HG03108 (cell line): Measurements from ENCODE around the gene BOD1L1.
A peak's percentile ranks its signal among the peaks of the same experiment; 100 is the strongest.

Experiments
- ATAC-seq: cut with Tn5 transposase; IDR thresholded peaks from one replicate; pipeline ENCODE4 v1.9.1; 2021; ENCODE audit warnings: moderate library complexity; ENCODE audit not compliant: unreplicated experiment

The BOD1L1 gene

DNA sequence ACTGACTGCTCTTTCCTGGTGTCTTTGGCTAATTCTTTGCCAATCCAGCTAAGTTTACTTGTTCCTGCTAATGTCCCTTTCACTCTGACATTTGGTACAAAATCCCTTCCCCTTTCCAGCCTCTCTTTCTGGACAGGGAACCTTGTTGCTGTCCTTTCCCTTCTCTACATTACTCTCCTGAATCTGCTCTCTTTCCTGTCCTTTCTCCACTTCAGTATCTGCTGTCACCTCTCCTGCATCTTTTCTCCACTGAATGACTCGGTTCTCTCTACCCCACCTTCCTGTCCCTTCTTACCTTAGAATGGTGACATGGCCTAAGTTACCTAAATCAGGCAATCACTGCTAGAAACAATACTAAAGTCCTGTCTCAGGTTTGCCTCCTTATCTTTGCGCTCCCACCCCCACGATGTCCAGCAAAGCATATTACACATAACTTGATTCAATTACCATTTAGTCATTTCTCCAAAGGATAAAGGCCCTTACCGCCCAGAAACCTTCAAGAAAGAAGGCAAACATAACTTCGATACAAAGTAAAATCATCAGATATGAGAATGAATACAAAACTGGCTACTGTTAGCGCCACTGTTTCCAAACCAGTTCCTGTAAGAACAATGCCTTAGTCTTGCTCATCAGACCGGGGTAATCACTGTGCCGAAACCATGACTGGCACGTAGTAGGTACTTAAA is 890 bp downstream of the BOD1L1 start:
- ATAC-seq, result no peak

- no peak for ATAC-seq
Measured at GRCh38 chr4:13618212-13618806, 9.2 kb downstream of the BOD1L1 start.

DNA sequence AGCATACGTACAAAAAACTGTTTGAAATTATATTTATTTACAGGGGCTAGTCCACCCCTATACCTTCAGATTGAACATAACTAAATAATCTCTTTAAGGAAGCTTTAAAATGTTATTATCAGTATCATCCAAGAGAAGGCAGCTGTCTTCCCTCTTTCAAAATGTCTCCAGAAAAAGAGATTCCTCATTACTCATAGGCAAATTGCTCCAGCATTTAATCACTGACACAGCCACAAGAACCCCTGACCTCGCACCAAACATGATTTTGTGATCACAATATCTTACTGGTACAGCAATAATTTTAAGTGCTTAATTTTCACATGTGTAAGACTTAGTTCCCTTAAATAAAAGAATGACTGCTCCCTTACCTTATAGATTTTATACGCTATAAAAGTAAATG is 9.7 kb downstream of the BOD1L1 start:
- no peak for ATAC-seq

DNA sequence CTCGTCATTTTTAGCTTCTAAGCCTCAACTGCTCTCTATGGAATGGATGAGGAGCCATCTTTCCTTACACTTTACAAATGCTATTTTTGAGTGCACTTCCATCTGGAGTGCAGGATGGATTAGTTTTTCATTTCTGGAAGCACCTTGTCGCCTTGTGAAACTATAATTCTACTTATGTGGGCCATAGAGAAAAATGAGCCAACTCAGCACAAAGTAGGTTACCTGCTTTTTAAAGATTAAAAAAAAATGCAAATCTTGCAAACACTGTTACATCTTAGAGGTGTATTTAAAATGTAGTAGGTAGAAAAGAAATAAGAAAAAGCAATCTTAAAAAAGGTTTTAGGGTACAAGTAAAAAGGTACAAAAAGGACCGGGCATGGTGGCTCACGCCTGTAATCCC is 10.9 kb downstream of the BOD1L1 start:
- no peak for ATAC-seq

DNA sequence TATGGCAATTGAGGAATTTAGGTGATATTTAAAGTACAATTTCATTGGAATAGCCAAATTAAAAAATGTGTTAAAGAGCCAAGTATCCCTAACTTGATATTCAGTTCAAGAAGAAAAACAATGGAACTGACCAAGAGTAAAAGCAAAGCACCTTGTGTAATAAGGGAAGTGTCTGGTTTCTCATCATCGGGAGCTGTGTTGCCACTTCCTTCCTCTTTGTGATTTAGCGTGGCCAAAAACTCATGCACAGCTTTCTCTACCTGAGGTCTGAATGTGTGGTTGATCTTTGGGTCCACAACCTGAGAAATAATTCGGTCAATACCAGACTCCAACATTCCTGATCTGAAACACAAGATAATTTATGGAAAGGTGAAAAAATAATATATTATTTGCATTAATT is 12.4 kb downstream of the BOD1L1 start:
- ATAC-seq, result peak; percentile 45

GRCh38 chr4:13612569-13612968 is 15.0 kb downstream of the BOD1L1 start:
- no peak for ATAC-seq

DNA sequence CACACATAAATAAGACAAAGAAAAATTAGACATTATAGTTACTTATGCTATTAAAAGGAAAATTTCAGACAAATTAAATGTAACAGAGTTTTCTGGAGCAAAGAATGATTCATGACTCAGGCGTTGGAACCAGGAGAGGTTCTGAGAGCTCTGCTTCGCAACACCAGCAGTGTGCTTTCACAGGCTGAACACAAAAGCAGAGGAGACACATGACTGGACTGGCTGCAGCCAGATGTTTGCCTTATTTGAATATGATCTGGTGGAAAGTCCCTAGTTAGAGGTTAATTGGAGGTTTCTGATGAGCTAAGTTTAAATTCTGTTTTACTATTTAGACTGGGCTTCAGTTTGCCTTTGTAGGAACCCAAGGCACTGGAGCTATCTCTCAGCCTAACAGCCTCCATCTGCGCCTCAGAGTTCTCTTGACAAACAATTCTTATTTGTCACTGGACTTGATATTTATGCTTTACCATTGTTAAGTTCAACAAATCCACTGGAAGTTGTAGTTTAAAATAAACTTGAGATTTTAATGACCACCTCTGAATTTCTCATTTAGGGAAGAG is 16.2 kb downstream of the BOD1L1 start:
- peak; percentile 95 for ATAC-seq

- no peak for ATAC-seq
Measured at GRCh38 chr4:13605330-13605729, 22.2 kb downstream of the BOD1L1 start.

- no peak for ATAC-seq
Measured at GRCh38 chr4:13601848-13602247, 25.7 kb downstream of the BOD1L1 start.

DNA sequence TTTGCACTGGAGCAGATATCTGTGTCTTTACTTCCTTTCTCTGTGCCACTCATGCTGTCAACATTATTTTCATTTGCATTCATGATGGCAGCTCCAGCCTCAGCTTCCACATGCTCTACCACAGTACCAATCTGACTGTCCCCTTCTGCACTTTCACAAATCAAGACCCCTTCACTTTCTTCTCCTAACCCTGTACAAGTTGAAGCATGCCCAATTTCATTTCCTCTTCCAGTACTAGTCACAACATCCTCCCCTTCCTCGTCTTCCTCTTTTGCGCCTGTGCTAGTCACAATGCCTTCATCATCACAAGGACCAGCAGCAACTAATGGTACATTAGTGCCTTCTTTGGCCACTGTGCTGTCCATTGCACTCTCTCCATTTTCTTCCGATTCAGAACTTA is 26.5 kb downstream of the BOD1L1 start:
- ATAC-seq, result no peak

- ATAC-seq, result no peak
Measured at GRCh38 chr4:13599159-13599558, 28.4 kb downstream of the BOD1L1 start.

DNA sequence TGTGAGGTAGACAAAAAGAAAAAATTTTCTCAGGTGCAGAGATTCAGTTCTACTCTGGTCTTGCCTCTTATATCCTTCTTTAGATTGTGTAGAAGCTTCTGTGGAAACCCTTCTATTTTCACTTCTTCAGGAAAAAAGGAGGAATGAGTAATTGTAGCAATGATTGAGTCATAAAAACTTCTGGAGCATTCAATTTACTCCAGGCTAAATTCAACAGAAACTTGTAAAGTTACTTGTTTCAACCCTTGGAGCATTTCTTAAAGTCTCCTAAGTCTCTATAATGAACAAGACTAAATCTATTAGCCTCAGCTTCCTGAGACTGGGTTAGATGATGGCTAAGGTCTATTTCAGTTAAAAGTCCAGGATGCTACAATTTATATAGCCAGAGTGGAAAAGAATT is 29.9 kb downstream of the BOD1L1 start:
- ATAC-seq, result no peak

DNA sequence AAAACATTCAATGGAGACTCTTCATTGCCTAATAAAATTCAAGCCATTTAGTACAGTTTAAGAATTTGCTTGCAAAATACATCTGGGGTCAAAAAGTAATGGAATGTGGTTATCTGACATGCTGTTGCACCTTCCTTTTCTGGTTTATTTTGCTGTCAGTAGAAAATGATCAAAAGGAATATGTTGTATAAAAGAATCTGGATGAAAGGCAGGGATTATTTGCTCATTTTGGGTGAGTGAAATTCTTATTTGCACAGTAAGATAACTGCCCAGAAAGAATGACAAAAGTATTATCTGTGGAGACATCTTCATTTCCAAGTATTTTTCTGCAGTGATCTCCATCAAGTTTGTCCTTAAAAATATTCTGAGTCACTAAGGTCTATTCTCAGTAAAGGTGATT is 30.4 kb downstream of the BOD1L1 start:
- ATAC-seq, result no peak

- ATAC-seq, result no peak
Measured at GRCh38 chr4:13592220-13592619, 35.3 kb downstream of the BOD1L1 start.

DNA sequence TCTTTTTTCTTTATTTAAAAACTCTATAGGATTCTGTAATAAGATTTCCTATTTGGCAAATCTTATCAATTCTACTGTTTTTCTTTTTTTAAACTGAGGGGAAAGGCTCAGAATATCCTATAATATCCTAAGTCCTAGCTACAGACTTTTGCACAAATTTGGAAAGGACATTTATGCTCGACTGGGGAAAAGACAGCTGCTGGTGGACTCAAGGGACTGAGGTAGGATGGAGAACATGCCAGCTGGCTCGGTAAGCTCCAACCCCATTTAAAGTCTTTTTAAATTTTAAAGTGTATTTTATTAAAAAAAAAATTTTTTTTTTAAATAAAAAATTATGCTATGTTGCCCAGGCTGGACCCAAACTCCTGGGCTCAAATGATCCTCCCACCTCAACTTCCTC is 36.8 kb downstream of the BOD1L1 start:
- no peak for ATAC-seq

DNA sequence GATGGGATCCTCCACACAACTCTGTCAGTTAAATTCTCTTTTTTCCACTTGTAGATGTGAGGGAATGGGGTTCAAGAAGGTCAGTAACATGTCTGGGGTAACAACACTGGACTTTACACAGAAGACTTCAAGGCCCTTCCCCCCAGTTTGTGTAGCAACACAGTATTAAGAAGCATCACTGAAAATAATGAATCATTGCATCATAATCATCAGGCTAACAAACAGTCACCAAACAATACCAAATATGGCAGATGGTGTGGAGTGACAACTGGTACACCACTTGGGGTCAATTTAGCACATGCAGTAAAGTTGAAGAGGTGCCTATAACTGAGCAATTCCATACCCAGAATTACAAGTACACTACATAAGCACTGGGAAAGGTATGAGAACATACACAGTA is 38.6 kb downstream of the BOD1L1 start:
- ATAC-seq, result no peak

- no peak for ATAC-seq
Measured at GRCh38 chr4:13584481-13584880, 43.0 kb downstream of the BOD1L1 start.

- no peak for ATAC-seq
Measured at GRCh38 chr4:13580036-13580435, 47.5 kb downstream of the BOD1L1 start.

DNA sequence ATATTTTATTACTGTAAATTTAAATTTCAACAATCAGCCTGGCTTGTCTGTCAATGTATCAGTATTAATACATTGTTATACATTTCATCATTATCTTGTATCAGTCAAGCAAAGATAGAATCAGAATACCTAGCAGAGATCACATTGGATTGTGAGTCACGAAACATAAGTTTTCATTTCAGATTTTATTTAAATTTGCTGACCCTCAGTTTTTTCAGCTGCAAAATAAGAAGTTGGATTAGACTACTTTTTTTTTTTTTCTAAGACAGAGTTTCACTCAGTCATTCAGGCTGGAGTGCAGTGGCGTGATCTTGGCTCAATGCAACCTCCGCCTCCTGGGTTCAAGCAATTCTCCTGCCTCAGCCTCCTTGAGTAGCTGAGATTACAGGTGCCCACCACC is 49.9 kb downstream of the BOD1L1 start:
- no peak for ATAC-seq

DNA sequence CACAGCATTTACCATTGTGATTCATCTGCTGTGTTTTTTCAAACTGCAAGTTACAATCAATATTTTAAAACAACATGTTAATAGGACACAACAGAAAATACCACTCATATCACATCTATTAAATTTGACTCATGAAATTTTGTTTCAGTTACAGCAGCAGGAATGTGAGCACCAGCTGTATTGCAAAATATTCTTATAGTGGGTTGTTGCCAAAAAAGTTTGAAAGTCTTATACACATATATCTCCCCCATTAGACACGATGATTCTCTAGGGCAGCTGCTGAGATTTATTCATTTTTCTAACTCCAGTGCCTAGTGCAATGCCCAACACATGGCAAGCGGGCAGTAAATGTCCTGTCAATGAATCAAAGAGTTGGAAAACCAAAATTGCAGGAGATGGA is 56.6 kb downstream of the BOD1L1 start:
- no peak for ATAC-seq

DNA sequence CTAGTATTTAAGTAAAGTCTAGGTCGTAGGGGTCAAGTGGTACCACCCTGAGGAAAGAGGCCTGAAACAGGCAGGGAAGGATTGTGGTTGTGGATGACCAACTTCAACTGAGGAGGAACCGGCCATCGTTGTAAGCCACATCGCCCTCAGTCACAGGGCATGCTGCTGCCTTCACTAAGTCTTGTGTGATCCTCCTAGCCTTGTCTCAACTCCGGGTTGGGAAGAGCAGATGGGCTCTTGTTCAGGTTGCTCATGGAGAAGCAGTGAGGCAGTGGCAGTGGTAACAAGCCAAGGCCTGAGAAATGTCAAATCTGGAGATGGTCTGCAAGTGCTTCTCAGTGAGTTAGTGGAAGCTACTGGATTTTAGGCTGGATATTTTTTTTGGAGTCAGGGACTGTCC is 60.4 kb downstream of the BOD1L1 start:
- no peak for ATAC-seq

- ATAC-seq, result no peak
Measured at GRCh38 chr4:13562876-13563275, 64.6 kb downstream of the BOD1L1 start.

- no peak for ATAC-seq
Measured at GRCh38 chr4:13561673-13562072, 65.9 kb downstream of the BOD1L1 start.
